HepG2 (cell line): ENCODE measurements around the gene HHIPL1. TPM values are rescaled to one million over a fixed set of nuclear protein-coding genes. Genes with fewer than 3 reads are reported as not detected.

Source experiments
- ATAC-seq: fragments of 200-7000 bp; cut with Tn5 transposase; 3 replicates; pipeline ENCODE4 v1.9.1; 2020; ENCODE audit warnings: mild to moderate bottlenecking, moderate library complexity
- BruUV-seq: library from RNA; stranded (reverse); fragments of 400-500 nt; replicated peaks from 2 replicates; lab custom pipeline; 2021; lab: Mats Ljungman, UMichigan
- CTCF ChIA-PET: fragments of 300-600 bp; formaldehyde crosslinking; extraction: SDS; loops from one replicate; lab custom pipeline; 2021; ENCODE audit warnings: low total read pairs, inconsistent platforms, low intra/inter-chr PET ratio; lab: Yijun Ruan, JAX
- POLR2A ChIA-PET: fragments of 350-600 bp; sonication (Branson Sonifier 250); formaldehyde crosslinking; loops from one replicate; lab custom pipeline; 2020; ENCODE audit warnings: antibody characterized with exemption, inconsistent platforms; lab: Yijun Ruan, JAX
- DNase-seq: peaks from one replicate; pipeline ENCODE4 v3.0.0-alpha.2; 2015; ENCODE audit warnings: low spot score
- FAIRE-seq: peaks from 3 replicates; lab custom pipeline; 2011; peaks lifted over from hg19 to GRCh38; lab: Jason Lieb, UNC
- H2AFZ ChIP-seq: one replicate; pipeline ENCODE4 v1.6.1; 2011; ENCODE audit warnings: low read length, inconsistent platforms
- H3K27ac ChIP-seq: fragments of 300-600 bp; 3 replicates; pipeline ENCODE4 v1.8.0; 2011; ENCODE audit warnings: mixed run types, mild to moderate bottlenecking, mixed read lengths, low read length, inconsistent platforms; ENCODE audit not compliant: insufficient read depth; ENCODE audit errors: extremely low read length
- H3K27me3 ChIP-seq, 2 experiments: fragments of 200-600 bp in 1 of 2; 2 replicates in 1 of 2; 3 replicates in 1 of 2; pipeline versions ENCODE4 v1.6.0 to v1.8.0; 2011; ENCODE audit warnings: low read length in 2 of 2, mild to moderate bottlenecking in 2 of 2, moderate library complexity in 2 of 2, inconsistent platforms in 1 of 2; ENCODE audit not compliant: insufficient read depth in 2 of 2, control insufficient read depth in 1 of 2
- H3K36me3 ChIP-seq, 2 experiments: fragments of 200-600 bp in 1 of 2; replicated peaks in 1 of 2; 2 replicates in 1 of 2; 3 replicates in 1 of 2; pipeline versions ENCODE4 v1.5.1 to v1.8.0; 2011; ENCODE audit warnings: low read length in 2 of 2, inconsistent platforms in 1 of 2; ENCODE audit not compliant: insufficient read depth in 2 of 2, control insufficient read depth in 1 of 2
- H3K4me1 ChIP-seq: 2 replicates; pipeline ENCODE4 v1.5.1; 2012; ENCODE audit warnings: low read length, inconsistent platforms; ENCODE audit not compliant: insufficient read depth
- H3K4me2 ChIP-seq: 2 replicates; pipeline ENCODE4 v1.6.0; 2011; ENCODE audit warnings: low read depth, low read length, inconsistent platforms
- H3K4me3 ChIP-seq, 3 experiments: fragments of 200-600 bp in 1 of 3; sonication (generic), shearing (Covaris generic) in 1 of 3; replicated peaks in 1 of 3; 2 replicates each; pipeline ENCODE4 v1.5.1; 2011 to 2016; ENCODE audit warnings: low read length in 3 of 3, inconsistent platforms in 2 of 3, low read depth in 2 of 3, mild to moderate bottlenecking in 2 of 3, control low read depth in 1 of 3, mixed read lengths in 1 of 3; ENCODE audit not compliant: insufficient read depth in 1 of 3
- H3K79me2 ChIP-seq: one replicate; pipeline ENCODE4 v1.6.1; 2011; ENCODE audit warnings: low read length, inconsistent platforms; ENCODE audit not compliant: insufficient read depth
- H3K9ac ChIP-seq: 2 replicates; pipeline ENCODE4 v1.6.0; 2011; ENCODE audit warnings: mild to moderate bottlenecking, low read depth, low read length, inconsistent platforms; ENCODE audit not compliant: insufficient read depth
- H3K9me3 ChIP-seq: 2 replicates; pipeline ENCODE4 v1.5.1; 2012; ENCODE audit warnings: mild to moderate bottlenecking, low read length
- H4K20me1 ChIP-seq: 2 replicates; pipeline ENCODE4 v1.6.0; 2011; ENCODE audit warnings: inconsistent platforms, mild to moderate bottlenecking, low read length, moderate library complexity; ENCODE audit not compliant: insufficient read depth
- AHDC1 ChIP-seq: sonication (generic); formaldehyde crosslinking; IDR thresholded peaks from 2 replicates; pipeline ENCODE4 v1.5.1; 2020; ENCODE audit warnings: mild to moderate bottlenecking, missing genetic modification reagents, borderline replicate concordance
- ARNT ChIP-seq: fragments of 450-650 bp; IDR thresholded peaks from 2 replicates; pipeline ENCODE4 v1.6.1; 2017
- POGK ChIP-seq: sonication (generic); formaldehyde crosslinking; conservative IDR thresholded peaks from 2 replicates; pipeline ENCODE4 v1.8.0; 2022; ENCODE audit warnings: mild to moderate bottlenecking, moderate library complexity, missing genetic modification reagents
- PRDM15 ChIP-seq: sonication (generic); formaldehyde crosslinking; IDR thresholded peaks from 2 replicates; pipeline ENCODE4 v1.4.0; 2020; ENCODE audit warnings: missing genetic modification reagents
- SNAPC2 ChIP-seq: sonication (generic); formaldehyde crosslinking; IDR thresholded peaks from 2 replicates; pipeline ENCODE4 v1.8.1; 2022; ENCODE audit warnings: mild to moderate bottlenecking, missing genetic modification reagents
- TBX3 ChIP-seq: fragments of 450-650 bp; IDR thresholded peaks from 2 replicates; pipeline ENCODE4 v1.6.1; 2017; ENCODE audit warnings: antibody characterized with exemption, mild to moderate bottlenecking, inconsistent platforms, borderline replicate concordance
- ZBTB38 ChIP-seq: sonication (generic); formaldehyde crosslinking; IDR thresholded peaks from 2 replicates; pipeline ENCODE4 v1.5.1; 2020; ENCODE audit warnings: mild to moderate bottlenecking, missing genetic modification reagents
- ZFP36L2 ChIP-seq: sonication (generic); formaldehyde crosslinking; IDR thresholded peaks from 2 replicates; pipeline ENCODE4 v1.4.0; 2020; ENCODE audit warnings: missing genetic modification reagents
- ZNF30 ChIP-seq: sonication (generic); formaldehyde crosslinking; IDR thresholded peaks from 2 replicates; pipeline ENCODE4 v1.5.0; 2020; ENCODE audit warnings: mild to moderate bottlenecking, missing genetic modification reagents
- ZNF337 ChIP-seq: sonication (generic); formaldehyde crosslinking; IDR thresholded peaks from 2 replicates; pipeline ENCODE4 v1.5.1; 2020; ENCODE audit warnings: missing genetic modification reagents, low read depth, mild to moderate bottlenecking, borderline replicate concordance
- ZNF510 ChIP-seq: sonication (generic); formaldehyde crosslinking; IDR thresholded peaks from 2 replicates; pipeline ENCODE4 v1.4.0; 2020; ENCODE audit warnings: low read depth, mild to moderate bottlenecking, missing genetic modification reagents
- ZSCAN30 ChIP-seq: sonication (generic); formaldehyde crosslinking; IDR thresholded peaks from 2 replicates; pipeline ENCODE4 v1.5.0; 2020; ENCODE audit warnings: mild to moderate bottlenecking, missing genetic modification reagents
- WGBS: methylation state at CpG from one replicate; pipeline ENCODE4 v1.1.6; 2017; ENCODE audit warnings: low lambda C conversion rate; 5-methylcytosine and 5-hydroxymethylcytosine counted together
- in situ Hi-C: cut with HindIII; loops from 2 replicates; pipeline ENCODE4 v1.10.0; 2017; ENCODE audit warnings: low pct_unique_long_range_greater_than_20kb; ENCODE audit not compliant: extremely low pct_ligation_motif_present
- intact Hi-C: fragments of 100-400 bp; cut with micrococcal nuclease; formaldehyde crosslinking; loops from one replicate; pipeline ENCODE4 v1.10.0; 2022; ENCODE audit not compliant: unreplicated experiment
- polyA plus RNA-seq, 8 experiments: library from polyadenylated mRNA; depleted of rRNA in 3 of 8; stranded (reverse) in 7 of 8; unstranded in 1 of 8; fragments of >200 nt; fragmentation: Illumina TruSeq in 4 of 8; extraction: Trizol in 4 of 8; gene quantifications; 2 replicates each; pipeline versions ENCODE4 v1.2.1 to v1.2.3, GENCODE V29; 2011 to 2016; ENCODE audit warnings: low read depth in 4 of 8, missing spikeins in 1 of 8, mixed read lengths in 1 of 8; ENCODE audit not compliant: insufficient read depth in 1 of 8
- total RNA-seq, 5 experiments: library from RNA; depleted of rRNA; stranded (reverse); fragments of >200 nt; fragmentation: Illumina TruSeq; extraction: Trizol; gene quantifications; 2 replicates each; pipeline ENCODE4 v1.2.3, GENCODE V29; 2016; ENCODE audit warnings: low read depth in 1 of 5
- TF ChIP-seq, protein P1 (sequence below): sonication (generic); formaldehyde crosslinking; conservative IDR thresholded peaks from 2 replicates; pipeline ENCODE4 v1.8.1; 2023; ENCODE audit warnings: missing genetic modification reagents

Gene HHIPL1
- total and polyA plus RNA-seq, 2 of the 13 experiments (the other 11 are each of a cell fraction or from before 2014, with no cell fraction given) = not detected

- in situ Hi-C loops = no loop called here
- no peak overlapping the region for H2AFZ ChIP-seq
- H3K9me3 ChIP-seq = no peaks in the 10 kb centered on the region
- no peak overlapping the region for H3K4me3 ChIP-seq
- no peak for DNase-seq
- H3K79me2 ChIP-seq = no peaks in the 10 kb centered on the region
- no peak for ATAC-seq
- intact Hi-C loops = no loop called here
- no peak for FAIRE-seq
- POLR2A ChIA-PET = no interaction called here
- no peak overlapping the region for H3K9ac ChIP-seq
- CTCF ChIA-PET = no interaction called here
- no peak overlapping the region for H3K4me2 ChIP-seq
- no peaks in the 10 kb centered on the region for H4K20me1 ChIP-seq
- WGBS = 53% methylated on average over 3 of the region's 6 CpGs
- H3K27ac ChIP-seq = no peak overlapping the region
- no peaks in the 10 kb centered on the region for H3K36me3 ChIP-seq
- BruUV-seq = no TSS peak
- H3K4me1 ChIP-seq = peaks cover 36% of the 10 kb centered on the region
- peaks cover 6 to 30% of the 10 kb centered on the region in 2 experiments; a peak in 3 of 5 replicates for H3K27me3 ChIP-seq
- TF ChIP-seq SNAPC2 (CRISPR knock-in tag) = no peak
- TF ChIP-seq, protein P1, sequence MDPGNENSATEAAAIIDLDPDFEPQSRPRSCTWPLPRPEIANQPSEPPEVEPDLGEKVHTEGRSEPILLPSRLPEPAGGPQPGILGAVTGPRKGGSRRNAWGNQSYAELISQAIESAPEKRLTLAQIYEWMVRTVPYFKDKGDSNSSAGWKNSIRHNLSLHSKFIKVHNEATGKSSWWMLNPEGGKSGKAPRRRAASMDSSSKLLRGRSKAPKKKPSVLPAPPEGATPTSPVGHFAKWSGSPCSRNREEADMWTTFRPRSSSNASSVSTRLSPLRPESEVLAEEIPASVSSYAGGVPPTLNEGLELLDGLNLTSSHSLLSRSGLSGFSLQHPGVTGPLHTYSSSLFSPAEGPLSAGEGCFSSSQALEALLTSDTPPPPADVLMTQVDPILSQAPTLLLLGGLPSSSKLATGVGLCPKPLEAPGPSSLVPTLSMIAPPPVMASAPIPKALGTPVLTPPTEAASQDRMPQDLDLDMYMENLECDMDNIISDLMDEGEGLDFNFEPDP (CRISPR knock-in tag) = no peak
- TF ChIP-seq ARNT = no peak
- no peak for TF ChIP-seq AHDC1 (CRISPR knock-in tag)
- no peak for TF ChIP-seq ZBTB38 (CRISPR knock-in tag)
- TF ChIP-seq TBX3 = no peak
- no peak for TF ChIP-seq PRDM15 (CRISPR knock-in tag)
- no peak for TF ChIP-seq ZFP36L2
- no peak for TF ChIP-seq POGK
- TF ChIP-seq ZNF510 (CRISPR knock-in tag) = no peak
- TF ChIP-seq ZNF30 = no peak
- no peak for TF ChIP-seq ZSCAN30 (CRISPR knock-in tag)
- TF ChIP-seq ZNF337 = no peak
These were observed 21.6 kb downstream of the HHIPL1 start for GRCh38 chr14:99666533-99666932.
